C1 segment of cervical spinal cord (tissue), 14 donors: ENCODE data around the gene CCT5.
"Not testable (repeated sequence)": the region's sequence is repeated elsewhere in the genome, so short reads cannot be mapped to it uniquely, and the experiment has no call there.

Experiments
- DNase-seq, 14 donors: peaks; one replicate each; lab custom pipeline; 2025; lab: John Stamatoyannopoulos, UW

Gene CCT5

DNA sequence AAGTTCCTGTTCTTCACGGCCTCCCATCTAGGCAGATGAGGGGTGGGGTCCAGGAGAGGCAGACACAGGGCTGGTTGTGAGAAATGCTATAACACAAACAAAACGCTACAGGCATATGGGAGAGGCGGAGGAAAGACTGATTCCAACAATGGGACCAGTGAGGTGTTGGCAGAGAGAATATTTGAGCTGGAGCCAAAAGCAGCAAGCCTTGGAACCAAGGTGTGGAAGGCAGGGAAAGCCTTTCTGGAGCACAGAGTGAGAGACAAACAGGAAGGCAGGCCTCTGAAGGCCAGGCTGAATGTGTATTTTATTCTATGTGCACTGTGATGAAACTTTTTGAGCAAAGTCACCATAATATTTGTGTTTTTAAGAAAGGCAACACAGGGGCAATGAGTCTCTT, 3.3 kb upstream of the CCT5 start:
- peak in 2 of 14 donors; percentile 6 to 84 for DNase-seq

DNA sequence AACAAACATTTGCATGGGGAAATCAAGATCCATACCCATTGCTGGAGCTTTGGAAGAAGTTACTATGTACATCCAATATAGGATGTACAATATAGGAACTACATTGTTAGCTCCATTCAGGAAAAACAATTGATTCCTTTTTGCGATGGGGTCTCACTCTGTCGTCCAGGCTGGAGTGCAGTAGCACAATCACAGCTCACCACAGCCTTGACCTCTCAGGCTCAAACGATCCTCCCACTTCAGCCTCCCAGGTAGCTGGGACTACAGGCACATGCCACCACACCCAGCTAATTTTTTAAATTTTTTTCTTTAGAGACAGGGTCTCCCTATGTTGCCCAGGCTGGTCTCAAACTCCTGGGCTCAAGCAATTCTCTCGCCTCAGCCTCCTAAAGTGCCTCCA, 2.9 kb upstream of the CCT5 start:
- not testable (repeated sequence) for DNase-seq

DNA sequence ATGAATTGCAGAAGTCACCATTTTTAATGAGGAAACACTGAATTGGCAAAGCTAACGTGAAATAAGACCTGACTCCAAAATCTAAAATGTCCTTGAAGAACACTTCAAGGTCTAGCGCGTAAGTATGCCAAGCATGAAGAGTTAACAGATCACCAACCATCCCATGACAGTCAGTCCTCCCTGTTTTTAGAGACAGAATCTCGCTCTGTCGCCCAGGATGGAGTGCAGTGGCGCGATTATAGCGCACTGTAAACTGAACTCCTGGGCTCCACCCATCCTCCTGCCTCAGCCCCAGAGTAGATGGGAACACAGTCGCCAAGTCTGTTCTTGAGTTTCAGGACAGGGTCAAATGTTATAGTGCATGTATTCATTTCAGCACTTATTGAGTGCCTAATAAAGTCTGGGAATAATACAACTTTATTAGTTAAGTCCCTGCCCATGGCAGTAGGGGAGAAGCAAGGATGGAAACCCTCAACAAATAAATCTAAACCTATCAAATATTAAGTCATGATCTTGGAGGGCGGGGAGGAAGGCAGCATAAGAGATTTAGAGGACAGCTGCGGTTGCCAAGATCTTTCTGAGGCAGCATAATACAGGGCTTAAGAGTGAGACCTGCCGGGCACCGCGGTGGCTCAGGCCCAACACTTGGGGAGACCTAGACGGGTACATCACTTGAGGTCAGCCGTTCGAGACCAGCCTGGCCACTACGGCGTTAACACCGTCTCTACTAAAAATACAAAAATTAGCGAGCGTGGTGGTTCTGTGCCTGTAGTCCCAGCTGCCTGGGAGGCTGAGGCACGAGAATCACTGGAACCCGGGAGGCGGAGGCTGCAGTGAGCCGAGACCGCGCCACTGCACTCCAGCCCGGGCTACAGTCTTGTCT, 1.5 kb upstream of the CCT5 start:
- DNase-seq, result peak in 2 of 14 donors; percentile 10 to 13

DNA sequence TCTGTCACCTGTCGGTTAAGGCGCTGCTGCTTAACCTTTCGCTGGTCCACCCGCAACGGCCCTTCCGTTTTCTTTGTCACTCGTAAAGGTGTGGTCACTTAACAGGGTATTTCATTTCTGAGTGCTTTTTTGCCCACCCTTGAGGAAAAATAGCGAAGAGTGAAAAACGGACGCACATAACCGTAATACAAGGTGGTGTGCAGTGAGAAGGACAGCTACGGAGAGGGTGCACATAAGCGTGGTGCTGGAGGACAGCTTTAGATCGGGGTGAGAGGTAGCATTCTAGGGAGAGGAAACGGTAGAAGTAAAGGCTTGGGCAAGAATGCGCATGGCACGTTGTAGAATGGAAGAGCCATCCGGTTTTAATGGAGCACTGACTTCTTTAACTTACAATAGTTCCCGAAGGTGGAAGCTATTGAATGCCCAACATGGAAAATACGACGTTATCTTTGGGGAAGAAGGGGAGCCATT, 761 bp downstream of the CCT5 start:
- DNase-seq, result no peak

DNA sequence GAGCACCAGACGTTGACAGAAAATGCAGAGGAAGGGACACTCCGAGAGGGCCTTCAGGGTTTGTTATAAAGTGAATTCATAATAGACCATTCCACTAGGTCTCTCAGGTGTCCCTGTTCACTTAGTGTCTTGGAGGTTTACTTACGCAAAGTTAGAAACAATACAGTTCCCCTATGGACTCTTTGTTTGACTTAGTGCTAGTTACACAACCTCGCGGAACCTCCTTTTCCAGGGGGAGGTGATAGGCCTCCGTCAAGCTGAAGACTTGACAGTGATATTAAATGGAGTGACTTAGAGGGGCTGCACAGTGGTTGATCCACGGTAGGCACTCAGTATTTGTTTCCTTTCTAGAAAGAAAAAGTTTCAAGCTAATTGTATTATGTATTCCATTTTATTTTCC, 1.3 kb downstream of the CCT5 start:
- no peak for DNase-seq

DNA sequence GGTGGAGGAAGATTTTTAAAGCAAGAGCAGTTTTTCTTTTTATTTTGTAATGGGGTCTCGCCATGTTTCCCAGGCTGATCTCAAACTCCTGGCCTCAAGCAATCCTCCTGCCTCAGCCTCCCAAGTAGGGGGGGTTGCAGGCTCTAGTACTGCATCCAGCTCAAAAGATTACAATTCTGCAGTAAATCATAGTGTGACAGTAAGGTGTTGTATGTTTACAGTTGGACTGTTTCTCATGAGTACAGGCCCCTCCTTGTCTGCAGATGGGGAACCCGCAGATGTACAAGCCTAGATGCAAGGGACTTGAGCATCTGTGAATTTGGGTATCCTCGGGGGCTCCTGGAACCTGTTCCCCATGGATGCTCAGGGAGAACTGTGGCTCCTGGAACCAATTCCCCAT, 3.3 kb downstream of the CCT5 start:
- no peak for DNase-seq

DNA sequence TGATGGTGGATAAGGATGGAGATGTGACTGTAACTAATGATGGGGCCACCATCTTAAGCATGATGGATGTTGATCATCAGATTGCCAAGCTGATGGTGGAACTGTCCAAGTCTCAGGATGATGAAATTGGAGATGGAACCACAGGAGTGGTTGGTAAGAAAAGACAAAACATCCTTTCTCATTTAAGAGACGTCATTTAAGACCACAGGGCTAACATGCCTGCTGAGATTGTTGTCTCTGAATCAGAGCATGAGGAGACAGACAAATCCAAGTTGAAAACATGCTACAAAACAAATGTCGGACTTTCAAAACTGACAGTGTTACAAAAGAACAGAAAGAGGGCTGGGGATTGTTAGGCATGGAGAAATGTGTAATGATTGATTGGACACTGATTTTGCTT, 4.6 kb downstream of the CCT5 start:
- no peak for DNase-seq

DNA sequence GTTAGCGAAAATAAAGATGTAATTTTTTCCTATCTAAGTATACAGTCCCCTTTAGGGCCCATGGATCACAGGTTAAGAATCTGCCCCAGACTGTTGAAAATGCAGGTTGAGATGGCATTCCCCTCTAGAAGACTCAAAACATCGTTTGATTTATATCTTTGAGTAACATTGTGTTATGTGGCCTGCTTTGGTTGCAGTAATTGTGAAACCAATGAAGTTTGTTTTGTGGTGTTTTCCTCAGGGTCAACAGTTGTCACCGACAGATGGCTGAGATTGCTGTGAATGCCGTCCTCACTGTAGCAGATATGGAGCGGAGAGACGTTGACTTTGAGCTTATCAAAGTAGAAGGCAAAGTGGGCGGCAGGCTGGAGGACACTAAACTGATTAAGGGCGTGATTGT, 7.8 kb downstream of the CCT5 start:
- DNase-seq, result no peak

DNA sequence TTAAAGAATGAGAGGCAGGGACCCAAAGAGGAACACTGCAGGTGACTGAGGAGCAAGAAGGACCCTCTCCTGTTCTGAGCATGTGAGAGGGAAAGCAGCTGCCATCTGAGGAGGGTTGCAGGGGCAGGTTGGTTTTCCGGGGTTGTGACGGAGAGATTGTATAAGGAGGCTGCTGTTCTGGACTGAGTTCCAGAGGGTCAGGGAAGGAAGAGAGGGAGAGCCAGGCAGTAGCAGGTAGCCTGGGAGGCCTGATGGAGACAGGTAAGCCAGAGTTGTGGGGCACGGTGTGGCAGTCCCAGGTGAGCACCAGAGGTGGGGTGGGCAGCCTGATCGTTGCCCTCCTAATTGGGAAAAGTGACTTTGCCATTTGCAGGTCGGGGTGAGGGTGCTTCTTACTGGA, 9.8 kb downstream of the CCT5 start:
- DNase-seq, result no peak

DNA sequence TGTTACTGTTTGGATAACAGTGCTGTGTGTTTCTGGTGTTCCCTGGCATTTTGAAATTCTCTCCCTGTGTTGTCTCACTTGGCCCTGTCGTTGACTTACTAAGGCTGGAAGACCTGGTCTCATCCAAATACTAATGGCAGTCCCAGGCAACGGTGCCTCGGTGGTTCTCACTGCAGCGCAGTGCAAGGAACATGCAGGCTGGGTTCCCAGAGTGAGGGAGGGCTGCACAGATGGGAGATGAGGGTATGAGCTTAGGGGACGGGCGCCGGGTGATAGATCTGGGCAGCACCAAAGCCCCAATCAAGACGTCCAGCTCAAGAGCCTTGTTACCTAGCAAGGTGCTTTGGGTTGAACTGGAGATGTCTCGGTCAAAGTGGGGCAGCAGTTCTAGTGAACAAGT, 11.0 kb downstream of the CCT5 start:
- no peak for DNase-seq

DNA sequence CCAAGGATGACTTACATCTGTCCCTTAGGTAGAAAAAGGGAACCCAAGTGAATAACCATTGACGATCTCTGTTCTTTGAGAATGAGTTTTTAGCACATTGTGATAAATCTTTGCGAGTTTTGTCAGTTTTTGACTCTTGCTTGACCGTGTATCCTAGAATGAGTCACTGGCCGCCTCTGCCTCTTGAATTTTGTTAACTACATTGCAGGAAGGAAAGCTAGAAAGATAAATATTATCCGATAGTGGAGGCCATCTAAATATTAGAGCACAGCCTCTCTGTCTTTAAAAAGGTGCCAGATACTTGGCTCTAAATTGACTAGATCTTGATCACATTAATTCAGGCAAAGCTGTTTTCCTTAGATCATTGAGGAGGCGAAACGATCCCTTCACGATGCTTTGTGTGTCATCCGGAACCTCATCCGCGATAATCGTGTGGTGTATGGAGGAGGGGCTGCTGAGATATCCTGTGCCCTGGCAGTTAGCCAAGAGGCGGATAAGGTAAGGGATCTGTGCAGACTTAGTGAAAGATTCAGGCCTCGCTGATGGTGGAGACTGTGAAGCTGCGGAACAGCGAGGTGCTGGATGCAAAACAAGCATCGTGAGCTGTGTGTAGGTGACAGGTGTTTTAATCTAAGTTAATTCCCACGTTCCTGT, 12.2 kb downstream of the CCT5 start:
- no peak for DNase-seq

DNA sequence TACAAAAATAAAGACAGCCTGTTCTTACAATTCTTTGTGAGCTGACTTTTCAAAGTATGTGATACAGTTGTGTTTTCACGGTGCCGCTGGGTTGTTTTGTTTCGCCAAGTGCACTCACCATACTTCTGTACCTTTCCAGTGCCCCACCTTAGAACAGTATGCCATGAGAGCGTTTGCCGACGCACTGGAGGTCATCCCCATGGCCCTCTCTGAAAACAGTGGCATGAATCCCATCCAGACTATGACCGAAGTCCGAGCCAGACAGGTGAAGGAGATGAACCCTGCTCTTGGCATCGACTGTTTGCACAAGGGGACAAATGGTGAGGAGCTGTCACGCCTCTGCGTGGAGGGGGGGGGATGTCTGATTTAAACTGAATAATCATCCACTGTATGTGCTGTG, 12.9 kb downstream of the CCT5 start:
- no peak for DNase-seq

DNA sequence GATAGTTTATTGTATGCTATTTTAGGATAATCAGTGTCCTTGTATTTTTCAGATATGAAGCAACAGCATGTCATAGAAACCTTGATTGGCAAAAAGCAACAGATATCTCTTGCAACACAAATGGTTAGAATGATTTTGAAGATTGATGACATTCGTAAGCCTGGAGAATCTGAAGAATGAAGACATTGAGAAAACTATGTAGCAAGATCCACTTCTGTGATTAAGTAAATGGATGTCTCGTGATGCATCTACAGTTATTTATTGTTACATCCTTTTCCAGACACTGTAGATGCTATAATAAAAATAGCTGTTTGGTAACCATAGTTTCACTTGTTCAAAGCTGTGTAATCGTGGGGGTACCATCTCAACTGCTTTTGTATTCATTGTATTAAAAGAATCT, 14.5 kb downstream of the CCT5 start:
- DNase-seq, result no peak

DNA sequence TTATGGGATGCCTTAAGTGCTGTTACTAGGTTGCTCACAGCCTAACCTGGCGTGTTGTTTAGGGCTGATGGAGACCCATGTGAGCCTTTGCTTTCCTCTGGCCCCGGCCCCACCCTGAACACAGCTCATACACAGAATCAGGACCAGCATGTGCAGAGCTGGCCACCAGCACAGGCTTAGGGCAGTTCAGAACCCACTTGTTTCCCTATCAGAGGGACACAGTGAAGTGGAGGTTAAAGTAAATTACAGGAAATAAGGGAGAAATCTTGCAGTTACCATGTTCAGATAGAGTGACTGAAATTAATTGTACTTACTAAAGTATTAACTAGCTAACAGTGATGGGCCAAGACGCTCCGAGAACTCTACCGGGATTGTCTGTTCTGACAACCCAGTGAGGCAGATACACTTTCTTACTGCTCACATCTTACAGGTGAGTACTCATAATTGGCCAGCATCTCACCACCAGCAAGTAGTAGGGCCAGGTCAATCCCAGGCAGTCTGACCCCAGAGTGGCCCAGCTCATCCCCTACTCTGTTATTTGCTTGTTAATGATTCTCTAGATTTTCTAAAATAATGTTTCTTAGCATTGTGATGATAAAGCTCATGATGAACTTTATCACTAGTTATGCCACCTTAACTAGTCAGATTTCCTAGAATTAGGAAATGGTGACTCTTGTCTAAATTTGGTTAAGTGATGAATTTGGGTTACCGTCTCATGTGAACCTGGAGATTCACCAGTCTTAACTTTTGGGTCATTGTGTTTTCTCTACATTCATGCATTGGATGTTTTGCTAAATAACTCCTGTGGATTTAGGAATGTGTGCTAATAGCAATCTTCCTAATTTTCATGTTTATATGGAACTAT, 15.4 kb downstream of the CCT5 start:
- no peak for DNase-seq

DNA sequence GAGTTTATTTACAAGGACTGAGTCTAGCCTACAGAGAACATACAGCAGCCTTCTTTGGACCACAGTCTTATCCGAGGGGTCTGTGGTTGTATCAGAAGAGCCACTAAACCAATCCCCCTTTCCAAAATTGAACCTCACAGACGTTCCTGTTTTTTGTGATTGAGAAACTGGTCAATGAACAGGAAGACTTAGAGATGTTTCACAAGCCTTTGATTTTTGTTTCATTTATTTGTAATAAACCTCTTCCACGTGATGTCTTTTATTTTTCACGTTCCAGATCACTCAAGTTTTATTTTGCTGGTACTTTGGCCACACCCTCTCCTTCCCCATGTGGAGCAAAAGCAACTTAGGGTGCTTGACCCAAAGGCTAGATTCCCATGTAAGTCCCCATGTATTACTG, 16.1 kb downstream of the CCT5 start:
- DNase-seq, result no peak

DNA sequence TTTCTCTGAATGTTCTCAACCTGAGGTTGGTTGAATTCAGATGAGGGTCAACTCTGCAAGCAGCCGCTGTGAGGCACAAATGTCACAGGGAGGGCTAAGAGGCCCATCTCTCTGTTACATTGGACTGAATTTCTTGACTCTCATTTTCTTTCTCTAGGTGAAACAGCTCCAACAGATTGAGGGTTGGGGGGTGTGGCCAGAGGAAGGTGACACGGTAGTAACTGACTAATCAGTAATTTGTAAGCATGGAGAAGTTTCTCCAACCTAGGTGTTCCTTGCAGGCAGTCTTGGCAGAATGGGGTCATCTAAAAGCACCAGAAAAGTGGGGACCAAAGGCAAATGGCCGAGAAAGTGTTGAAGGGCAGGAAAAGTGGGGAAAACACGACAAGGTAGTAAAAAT, 16.8 kb downstream of the CCT5 start:
- DNase-seq, result no peak

DNA sequence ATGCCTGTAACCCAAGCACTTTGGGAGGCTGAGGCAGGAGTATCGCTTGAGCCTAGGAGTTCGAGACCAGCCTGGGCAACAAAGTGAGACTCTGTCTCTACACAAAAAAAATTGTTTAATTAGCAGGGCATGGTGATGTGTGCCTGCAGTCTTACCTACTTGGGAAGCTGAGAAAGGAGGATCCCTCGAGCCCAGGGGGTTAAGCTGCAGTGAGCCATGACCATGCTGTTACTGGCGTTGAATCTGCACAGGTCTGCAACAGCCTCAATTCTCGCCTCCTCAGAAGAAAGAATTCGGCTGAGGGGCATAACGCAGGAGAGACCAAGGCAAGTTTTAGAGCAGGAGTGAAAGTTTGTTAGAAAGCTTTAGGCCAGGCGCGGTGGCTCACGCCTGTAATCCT, 18.0 kb downstream of the CCT5 start:
- no peak for DNase-seq

DNA sequence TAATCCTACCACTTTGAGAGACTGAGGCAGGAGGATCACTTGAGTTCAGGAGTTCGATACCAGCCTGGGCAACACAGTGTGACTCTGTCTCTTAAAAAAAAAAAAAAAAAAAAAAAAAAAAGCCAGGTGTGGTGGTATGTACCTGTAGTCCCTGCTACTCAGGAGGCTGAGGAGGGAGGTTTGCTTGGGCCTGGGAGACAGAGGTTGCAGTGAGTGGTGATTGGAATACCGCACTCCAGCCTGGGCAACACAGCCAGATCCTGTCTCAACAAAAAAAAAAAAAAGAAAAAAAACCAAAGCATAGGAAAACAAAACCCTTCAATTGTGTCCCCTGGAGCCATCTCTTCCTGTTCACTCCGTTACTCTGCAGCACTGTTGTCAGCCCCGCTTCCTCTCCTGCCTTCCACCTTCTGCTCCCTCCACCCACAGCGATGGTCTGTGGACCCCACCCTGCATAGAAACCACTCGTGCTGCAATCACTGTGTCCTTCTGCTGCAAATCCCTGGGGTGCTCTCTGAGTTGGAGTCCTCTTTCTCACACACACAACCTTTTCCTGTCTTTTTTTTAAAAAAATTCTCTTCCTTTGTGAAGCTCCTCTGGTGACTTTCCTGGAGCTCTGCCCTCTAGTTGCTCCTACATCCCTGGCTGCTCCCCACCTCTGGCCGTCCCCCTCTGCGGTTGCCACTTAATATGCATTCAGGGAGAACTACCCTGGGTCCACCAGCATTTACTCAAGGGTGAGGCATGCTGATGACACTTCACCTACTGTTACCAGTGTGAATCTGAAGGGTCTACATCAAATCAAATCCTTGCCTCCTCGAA, 22.2 kb downstream of the CCT5 start:
- no peak for DNase-seq

DNA sequence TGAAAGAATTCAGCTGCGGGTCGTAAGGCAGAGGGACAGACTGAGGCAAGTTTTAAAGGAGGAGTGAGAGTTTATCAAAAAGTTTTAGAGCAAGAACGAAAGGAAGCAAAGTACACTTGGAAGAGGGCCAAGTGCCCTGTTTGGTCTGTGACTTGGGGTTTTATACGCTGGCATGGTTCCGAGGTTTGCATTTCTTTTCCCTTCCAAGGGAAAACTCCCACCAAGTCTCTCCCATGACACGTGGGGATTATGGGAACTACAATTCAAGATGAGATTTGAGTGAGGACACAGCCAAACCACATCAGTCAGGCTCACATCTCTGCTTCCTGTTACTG, 22.8 kb downstream of the CCT5 start:
- not testable (repeated sequence) for DNase-seq

DNA sequence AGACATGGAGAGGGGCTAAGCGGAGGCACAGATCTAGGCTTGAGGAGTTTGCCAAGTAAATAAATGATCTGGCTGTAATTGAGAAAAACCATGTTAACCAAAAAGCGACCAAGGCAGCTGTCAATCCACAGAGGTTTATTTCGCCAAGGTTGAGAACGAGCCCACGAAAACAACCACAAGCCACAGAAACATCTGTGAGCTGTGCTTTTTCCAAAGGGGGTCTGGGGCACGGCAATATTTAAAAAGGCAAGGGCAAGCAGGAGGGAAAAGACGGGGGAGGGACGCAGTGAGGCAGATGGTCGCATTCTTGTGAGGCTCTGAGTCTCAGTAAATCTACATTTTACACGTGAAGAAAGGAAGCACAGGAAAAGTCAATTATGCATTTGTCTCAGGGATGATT, 25.4 kb downstream of the CCT5 start:
- DNase-seq, result no peak

DNA sequence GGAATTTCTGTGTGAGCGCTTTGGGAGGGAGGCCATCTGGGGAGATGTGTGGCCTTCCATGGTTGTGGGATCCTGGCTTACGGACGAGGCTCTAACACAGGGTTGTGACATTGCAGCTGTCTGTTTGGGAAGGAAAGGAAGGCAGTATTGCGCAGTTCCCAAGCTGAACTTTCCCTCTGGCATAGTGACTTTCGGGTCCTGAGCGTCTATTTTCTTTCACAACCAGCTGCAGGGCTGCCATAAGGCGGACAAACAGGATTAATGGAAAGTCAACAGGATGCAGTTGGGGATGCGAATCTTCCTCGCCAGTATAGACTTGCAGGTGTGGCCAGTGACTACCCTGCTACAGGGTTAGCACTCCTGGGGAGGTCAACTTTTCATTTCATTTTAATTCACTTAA, 25.9 kb downstream of the CCT5 start:
- no peak for DNase-seq

DNA sequence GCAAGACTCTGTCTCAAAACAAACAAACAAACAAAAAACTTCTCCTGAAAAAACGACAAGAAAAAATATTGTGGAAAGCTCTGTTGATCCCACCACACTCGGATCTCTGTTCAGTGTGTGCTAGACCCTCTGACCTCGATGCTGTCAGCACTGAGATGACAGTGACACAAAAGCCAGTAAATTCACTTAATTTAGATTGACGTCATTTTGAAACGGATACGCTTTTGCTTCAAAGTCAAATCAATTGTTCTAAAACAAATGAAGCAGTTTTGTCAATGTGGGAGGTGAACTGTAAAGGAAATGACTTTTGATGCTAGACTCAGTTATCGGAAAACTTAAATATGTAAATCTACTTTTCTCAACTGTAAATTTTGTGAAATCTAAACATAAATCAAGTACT, 26.6 kb downstream of the CCT5 start:
- no peak for DNase-seq
